ENCODE measurements around the gene TENM4. TPM values are rescaled to one million over a fixed set of nuclear protein-coding genes. Genes with fewer than 3 reads are reported as not detected.

Gene TENM4
- polyA plus RNA-seq, 1 donor from 2014 or later: 16.8 TPM

- Histone ChIP-seq H3K36me3 (ENCODE audit: insufficient read depth, low read length) (no peaks in the 10 kb centered on the region), H3K9me2 (ENCODE audit: insufficient read depth, low read length) (no peaks in the 10 kb centered on the region), H3F3A (ENCODE audit: insufficient read depth, low read length, poor library complexity, severe bottlenecking) (no peaks in the 10 kb centered on the region), H3K4me3 (ENCODE audit: low read length) (no peak overlapping the region), H3K9me3 (ENCODE audit: low read length) (peaks cover 6% of the 10 kb centered on the region), H3K27ac (ENCODE audit: low read length) (no peak overlapping the region), H3K79me2 (replicated peaks; ENCODE audit: insufficient read depth, low read length) (no peaks in the 10 kb centered on the region), H3K27me3 (ENCODE audit: insufficient read depth, low read depth, low read length) (no peaks in the 10 kb centered on the region), H3K9ac (ENCODE audit: low read length) (no peak overlapping the region), H2AFZ (ENCODE audit: low read depth, low read length) (no peak overlapping the region), H4K20me1 (ENCODE audit: insufficient read depth) (no peaks in the 10 kb centered on the region), H3K4me2 (ENCODE audit: low read length) (no peak overlapping the region)
- TF ChIP-seq TAF1 (IDR thresholded peaks at IDR 0.05; ENCODE audit: low read depth) (no peak), EZH2 (IDR thresholded peaks at IDR 0.05; ENCODE audit: borderline replicate concordance, insufficient read depth, low read length, poor library complexity, severe bottlenecking) (no peak), RAD21 (conservative IDR thresholded peaks at IDR 0.05) (no peak), CTCF (IDR thresholded peaks at IDR 0.05; ENCODE audit: poor library complexity, severe bottlenecking) (no peak), EP300 (conservative IDR thresholded peaks at IDR 0.05; ENCODE audit: poor library complexity, severe bottlenecking) (no peak), REST (IDR thresholded peaks at IDR 0.05; ENCODE audit: borderline replicate concordance) (no peak), MXI1 (conservative IDR thresholded peaks at IDR 0.05; ENCODE audit: poor library complexity, severe bottlenecking) (no peak), SMC3 (conservative IDR thresholded peaks at IDR 0.05; ENCODE audit: poor library complexity) (no peak), POLR2AphosphoS5 (IDR thresholded peaks at IDR 0.05) (no peak)
These were observed 810.1 kb downstream of the TENM4 start for GRCh38 chr11:78630561-78631303.

- H3K4me3 ChIP-seq (ENCODE audit: low read length): no peak overlapping the region
- H3K27me3 ChIP-seq (ENCODE audit: insufficient read depth, low read depth, low read length): no peaks in the 10 kb centered on the region
- no peaks in the 10 kb centered on the region for H3K36me3 ChIP-seq (ENCODE audit: insufficient read depth, low read length)
- no peaks in the 10 kb centered on the region for H3K79me2 ChIP-seq (replicated peaks; ENCODE audit: insufficient read depth, low read length)
- H4K20me1 ChIP-seq (ENCODE audit: insufficient read depth): no peaks in the 10 kb centered on the region
- no peak overlapping the region for H3K9ac ChIP-seq (ENCODE audit: low read length)
- no peaks in the 10 kb centered on the region for H3F3A ChIP-seq (ENCODE audit: insufficient read depth, low read length, poor library complexity, severe bottlenecking)
- no peaks in the 10 kb centered on the region for H3K9me2 ChIP-seq (ENCODE audit: insufficient read depth, low read length)
- no peak overlapping the region for H3K27ac ChIP-seq (ENCODE audit: low read length)
- no peak for TF ChIP-seq POLR2AphosphoS5 (IDR thresholded peaks at IDR 0.05)
- TF ChIP-seq TAF1 (IDR thresholded peaks at IDR 0.05; ENCODE audit: low read depth): no peak
- TF ChIP-seq EP300 (conservative IDR thresholded peaks at IDR 0.05; ENCODE audit: poor library complexity, severe bottlenecking): no peak
- no peak for TF ChIP-seq RAD21 (conservative IDR thresholded peaks at IDR 0.05)
- TF ChIP-seq REST (IDR thresholded peaks at IDR 0.05; ENCODE audit: borderline replicate concordance): no peak
- no peak for TF ChIP-seq MXI1 (conservative IDR thresholded peaks at IDR 0.05; ENCODE audit: poor library complexity, severe bottlenecking)
- no peak for TF ChIP-seq SMC3 (conservative IDR thresholded peaks at IDR 0.05; ENCODE audit: poor library complexity)
- TF ChIP-seq CTCF (IDR thresholded peaks at IDR 0.05; ENCODE audit: poor library complexity, severe bottlenecking): no peak
- TF ChIP-seq EZH2 (IDR thresholded peaks at IDR 0.05; ENCODE audit: borderline replicate concordance, insufficient read depth, low read length, poor library complexity, severe bottlenecking): no peak
- H3K9me3 ChIP-seq (ENCODE audit: low read length): peaks cover 6% of the 10 kb centered on the region
- no peak overlapping the region for H2AFZ ChIP-seq (ENCODE audit: low read depth, low read length)
- no peak overlapping the region for H3K4me2 ChIP-seq (ENCODE audit: low read length)
These were observed 810.7 kb downstream of the TENM4 start for GRCh38 chr11:78630155-78630554.
